Stimulated activated naive B cell treated with anti-CD40 and anti-IgM and Interleukin-4, amounts not matched to agents 10 μg/mL and 1 μg/mL and 100 μg/mL, for 72 hours (primary cell): Measurements from ENCODE around the gene KIAA1755.

Source experiments
- ATAC-seq, 2 donors: fragments of 150-1000 bp; cut with Tn5 transposase; replicated peaks; 2 replicates each; pipeline ENCODE4 v1.10.0; 2021; ENCODE audit warnings: moderate library complexity in 1 of 2
- DNase-seq: peaks from one replicate; pipeline ENCODE4 v3.0.0; 2021
- H3K27ac Mint-ChIP-seq: one replicate; pipeline ENCODE4 v1.8.0; 2022; ENCODE audit warnings: mild to moderate bottlenecking, mixed read lengths
- H3K27me3 Mint-ChIP-seq, 2 donors: one replicate each; pipeline ENCODE4 v1.8.0; 2022; ENCODE audit warnings: mixed read lengths in 2 of 2
- H3K36me3 Mint-ChIP-seq, 2 donors: one replicate each; pipeline ENCODE4 v1.8.0; 2022; ENCODE audit warnings: mixed read lengths in 2 of 2, mild to moderate bottlenecking in 1 of 2
- H3K4me1 Mint-ChIP-seq, 2 donors: one replicate each; pipeline ENCODE4 v1.8.0; 2022; ENCODE audit warnings: mixed read lengths in 2 of 2, mild to moderate bottlenecking in 1 of 2
- H3K4me3 Mint-ChIP-seq, 2 donors: one replicate each; pipeline ENCODE4 v1.8.0; 2022; ENCODE audit warnings: mild to moderate bottlenecking in 2 of 2, mixed read lengths in 2 of 2, moderate library complexity in 1 of 2
- H3K9me3 Mint-ChIP-seq, 2 donors: one replicate each; pipeline ENCODE4 v1.8.0; 2022; ENCODE audit warnings: mixed read lengths in 2 of 2, mild to moderate bottlenecking in 1 of 2

Gene KIAA1755

DNA sequence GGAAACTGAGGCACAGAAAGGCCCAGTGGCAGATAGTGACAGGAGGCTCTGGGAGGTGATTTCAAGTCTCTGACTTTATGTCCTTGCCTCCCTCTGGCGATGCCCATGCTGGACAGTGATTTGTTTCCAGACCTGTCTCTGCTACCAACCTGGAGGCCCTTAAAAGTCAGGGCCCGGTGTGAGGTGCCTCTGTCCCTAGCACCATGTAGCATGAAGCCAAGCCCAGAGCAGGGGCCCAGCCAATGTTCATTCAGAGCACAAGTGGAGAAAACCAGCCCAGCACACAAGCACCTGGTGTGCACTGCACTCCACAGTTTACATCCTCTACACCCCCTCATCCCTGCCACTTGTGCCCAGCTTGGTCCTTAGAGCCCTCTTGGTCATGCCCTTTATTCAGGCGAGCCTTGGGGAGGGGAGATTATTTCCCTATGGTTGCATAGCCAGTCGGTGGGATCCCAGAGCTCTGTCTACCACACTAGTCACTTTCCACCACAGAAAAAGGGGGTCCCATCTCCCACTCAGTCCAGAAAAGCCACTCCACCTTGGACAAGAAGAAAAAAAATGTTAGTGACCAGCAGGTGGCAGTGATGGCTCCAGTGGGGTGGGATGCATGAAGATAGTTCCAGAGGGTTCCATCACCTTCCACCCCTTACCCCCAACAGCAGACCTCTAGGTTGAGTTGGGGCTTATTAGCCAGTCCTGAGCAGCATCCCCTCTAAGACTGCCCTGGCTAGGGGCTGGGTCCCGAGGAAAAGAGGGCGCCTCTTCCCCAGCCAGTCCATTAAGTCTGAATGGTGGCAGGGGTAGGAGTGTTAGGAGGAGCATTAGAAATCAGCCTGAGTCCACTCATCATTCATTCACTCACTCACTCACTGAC is 30.9 kb downstream of the KIAA1755 start:
- DNase-seq (no peak), ATAC-seq (peak in 1 of 2 donors; percentile 36)
- H3K27ac Mint-ChIP-seq: no peak overlapping the region
- no peaks in the 10 kb centered on the region for H3K9me3 Mint-ChIP-seq
- no peak overlapping the region for H3K4me3 Mint-ChIP-seq
- H3K4me1 Mint-ChIP-seq: no peaks in the 10 kb centered on the region
- H3K36me3 Mint-ChIP-seq: no peaks in the 10 kb centered on the region
- peaks cover 12 to 32% of the 10 kb centered on the region in 2 donors for H3K27me3 Mint-ChIP-seq

DNA sequence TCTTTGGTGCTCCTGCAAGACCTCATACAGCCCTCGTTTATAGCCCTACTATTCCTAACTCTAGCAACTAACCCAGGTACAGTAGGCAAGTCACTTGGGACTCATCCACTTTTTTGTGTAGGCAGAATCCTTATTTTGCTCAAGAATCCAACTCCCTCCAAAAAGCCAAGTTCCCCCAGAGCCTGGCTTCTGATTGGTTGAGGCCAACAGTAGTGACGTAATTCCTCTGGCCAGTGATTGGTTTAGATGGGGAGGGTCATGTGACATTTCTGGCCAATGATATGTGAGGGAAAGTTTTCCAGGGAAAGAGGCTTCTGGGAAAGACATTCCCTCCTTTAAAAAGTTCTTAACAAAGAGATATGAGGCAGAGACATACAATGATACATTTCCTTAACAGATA is 32.1 kb downstream of the KIAA1755 start:
- DNase-seq: no peak
- Mint-ChIP-seq H3K27ac (no peak overlapping the region), H3K4me3 (no peak overlapping the region), H3K9me3 (no peaks in the 10 kb centered on the region), H3K36me3 (no peaks in the 10 kb centered on the region), H3K27me3 (peaks cover 19 to 32% of the 10 kb centered on the region in 2 donors), H3K4me1 (no peaks in the 10 kb centered on the region)
- no peak for ATAC-seq

DNA sequence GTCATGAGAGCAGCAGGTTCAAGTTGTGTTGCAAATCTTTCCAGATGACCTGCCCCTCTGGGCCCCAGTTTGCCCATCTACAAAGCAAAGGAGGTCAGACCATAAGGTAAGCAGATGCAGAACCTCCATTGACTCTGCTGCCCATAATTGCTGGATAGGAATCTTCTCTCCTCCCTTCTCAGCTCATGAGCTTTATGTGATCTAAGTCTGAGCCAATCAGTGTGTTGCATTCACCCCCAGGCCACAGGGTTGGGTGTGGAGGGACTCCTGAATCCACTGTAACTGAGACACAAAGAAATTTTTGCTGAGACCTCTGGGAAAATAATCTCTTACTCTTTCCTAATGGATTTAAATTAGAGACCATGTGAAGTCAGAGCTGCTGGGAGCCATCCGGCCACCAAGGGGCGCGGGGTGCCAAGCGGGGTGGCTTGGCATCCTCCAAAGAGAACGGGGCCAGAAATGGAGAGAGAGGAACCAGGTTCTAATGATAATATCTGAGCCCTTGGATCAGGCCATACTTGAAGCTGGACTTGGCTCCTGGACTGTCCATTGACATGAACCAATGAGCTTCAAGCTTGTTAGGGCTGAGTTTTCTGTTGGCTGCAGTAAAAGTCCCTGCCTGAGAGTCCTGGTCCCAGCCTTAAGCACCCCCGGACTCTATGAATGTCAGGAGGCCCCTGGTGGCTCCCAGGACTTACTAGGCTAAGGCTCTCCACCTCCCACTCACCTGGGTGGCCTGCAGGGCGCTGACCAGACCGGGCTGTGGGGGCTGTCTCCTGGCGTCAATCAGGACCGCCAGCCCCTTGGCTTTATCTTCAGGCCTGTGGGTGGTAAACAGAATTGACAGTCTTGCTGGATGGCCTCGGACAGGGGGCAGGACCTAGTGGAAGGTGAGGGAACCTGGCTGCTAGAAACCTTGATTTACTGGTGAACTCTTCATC is 32.8 kb downstream of the KIAA1755 start:
- H3K4me3 Mint-ChIP-seq: no peak overlapping the region
- no peaks in the 10 kb centered on the region for H3K9me3 Mint-ChIP-seq
- no peak for DNase-seq
- no peak overlapping the region for H3K27ac Mint-ChIP-seq
- H3K4me1 Mint-ChIP-seq: peaks cover 0 to 2% of the 10 kb centered on the region in 2 donors
- no peaks in the 10 kb centered on the region for H3K36me3 Mint-ChIP-seq
- no peak for ATAC-seq
- H3K27me3 Mint-ChIP-seq: peaks cover 27 to 33% of the 10 kb centered on the region in 2 donors

DNA sequence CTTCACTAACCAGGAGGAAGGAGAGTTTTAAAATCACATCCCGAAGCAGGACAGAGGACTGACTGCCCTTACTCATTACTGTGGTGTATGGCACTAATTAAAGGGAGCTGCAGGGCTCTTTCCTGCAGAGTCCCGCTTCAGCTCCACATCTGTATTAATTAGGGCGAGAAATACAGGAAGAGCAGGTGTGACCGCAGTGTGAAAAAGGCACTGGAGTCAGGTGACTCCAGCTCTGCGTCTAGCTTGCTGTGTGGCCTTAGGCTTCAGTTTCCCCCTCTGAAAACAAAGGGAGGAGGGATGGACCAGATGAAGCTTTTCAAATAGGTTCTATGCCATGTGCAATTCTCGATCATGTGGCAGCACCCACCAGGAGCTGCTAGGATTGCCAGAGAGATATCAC is 34.0 kb downstream of the KIAA1755 start:
- Mint-ChIP-seq H3K27ac (no peak overlapping the region), H3K27me3 (peaks cover 30 to 38% of the 10 kb centered on the region in 2 donors), H3K9me3 (no peaks in the 10 kb centered on the region), H3K4me1 (peaks cover 0 to 5% of the 10 kb centered on the region in 2 donors), H3K36me3 (no peaks in the 10 kb centered on the region), H3K4me3 (no peak overlapping the region)
- DNase-seq: no peak
- ATAC-seq: no peak

DNA sequence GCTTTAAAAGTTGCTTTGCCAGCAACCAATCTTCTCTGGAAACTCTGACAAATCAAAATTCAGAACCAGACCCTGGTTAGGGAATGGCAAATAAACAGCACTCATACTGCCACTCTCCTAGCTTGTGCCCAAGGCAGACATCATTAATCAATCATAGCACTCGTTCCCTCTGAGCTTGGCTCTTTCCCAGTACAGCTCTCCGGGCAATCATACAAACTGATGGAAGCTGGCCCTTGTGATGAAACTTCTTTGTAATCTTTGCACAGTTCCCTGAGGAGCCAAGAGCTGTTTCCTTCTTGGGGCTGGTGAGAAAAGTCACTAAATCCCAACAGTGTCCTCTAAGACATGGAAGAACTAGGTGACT is 34.7 kb downstream of the KIAA1755 start:
- Mint-ChIP-seq H3K4me1 (peaks cover 5 to 8% of the 10 kb centered on the region in 2 donors), H3K27ac (no peak overlapping the region), H3K4me3 (no peak overlapping the region), H3K9me3 (no peaks in the 10 kb centered on the region), H3K27me3 (peaks cover 29 to 40% of the 10 kb centered on the region in 2 donors), H3K36me3 (no peaks in the 10 kb centered on the region)
- DNase-seq (no peak), ATAC-seq (no peak)

DNA sequence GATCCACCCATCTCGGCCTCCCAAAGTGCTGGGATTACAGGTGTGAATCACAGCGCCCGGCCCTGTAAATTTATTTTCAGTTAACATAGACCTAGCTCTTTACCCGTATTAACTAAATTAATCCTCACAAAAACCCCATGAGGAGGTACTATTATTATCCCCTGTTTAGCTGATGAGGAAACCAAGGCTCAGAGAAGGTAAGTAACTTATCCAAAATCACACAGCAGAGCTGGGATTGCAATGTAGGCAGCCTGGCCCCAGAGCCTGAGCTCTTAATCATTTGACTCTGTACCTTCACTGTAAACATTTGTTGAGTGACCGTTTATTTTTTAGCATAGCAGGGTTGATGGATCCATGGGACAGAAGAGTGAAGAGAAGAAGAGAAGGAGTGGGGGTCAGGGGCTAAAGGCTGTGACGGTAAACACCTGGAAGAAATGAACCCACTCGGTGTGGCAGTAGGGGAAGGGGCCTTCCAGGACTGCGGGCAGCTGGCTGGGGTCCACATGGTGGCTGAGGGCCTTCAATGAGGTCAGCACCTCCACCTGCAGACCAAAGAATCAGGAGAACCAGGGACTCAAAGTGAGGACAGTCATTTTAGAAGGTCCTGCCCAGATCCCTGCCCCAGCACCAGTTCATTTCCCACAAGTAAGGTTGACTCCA is 35.2 kb downstream of the KIAA1755 start:
- peaks cover 26 to 40% of the 10 kb centered on the region in 2 donors for H3K27me3 Mint-ChIP-seq
- H3K4me1 Mint-ChIP-seq: peaks cover 8 to 10% of the 10 kb centered on the region in 2 donors
- DNase-seq: no peak
- H3K9me3 Mint-ChIP-seq: no peaks in the 10 kb centered on the region
- H3K27ac Mint-ChIP-seq: no peak overlapping the region
- no peaks in the 10 kb centered on the region for H3K36me3 Mint-ChIP-seq
- no peak overlapping the region for H3K4me3 Mint-ChIP-seq
- no peak for ATAC-seq

DNA sequence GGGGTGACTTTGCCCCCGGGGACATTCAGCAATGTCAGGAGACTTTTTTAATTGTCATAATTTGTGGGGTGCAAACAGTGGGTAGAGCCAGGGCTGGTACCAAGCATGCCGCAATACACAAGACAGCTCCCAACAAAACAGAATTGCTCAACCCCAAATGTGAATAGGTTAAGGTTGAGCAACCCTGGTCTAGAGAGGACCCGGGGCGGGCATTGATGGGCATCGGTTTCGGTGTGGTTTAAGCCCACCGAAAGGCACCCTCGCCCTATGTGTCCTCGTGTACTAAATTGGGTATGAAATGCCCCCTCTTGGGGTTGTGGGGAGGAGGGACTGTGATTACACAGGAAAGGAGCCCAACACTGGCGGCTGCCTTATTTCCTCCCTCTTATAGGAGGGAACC is 36.0 kb downstream of the KIAA1755 start:
- DNase-seq (no peak), ATAC-seq (no peak)
- H3K36me3 Mint-ChIP-seq: no peaks in the 10 kb centered on the region
- no peak overlapping the region for H3K27ac Mint-ChIP-seq
- H3K4me3 Mint-ChIP-seq: no peak overlapping the region
- H3K9me3 Mint-ChIP-seq: no peaks in the 10 kb centered on the region
- H3K27me3 Mint-ChIP-seq: peaks cover 26 to 34% of the 10 kb centered on the region in 2 donors
- peaks cover 8 to 11% of the 10 kb centered on the region in 2 donors for H3K4me1 Mint-ChIP-seq

DNA sequence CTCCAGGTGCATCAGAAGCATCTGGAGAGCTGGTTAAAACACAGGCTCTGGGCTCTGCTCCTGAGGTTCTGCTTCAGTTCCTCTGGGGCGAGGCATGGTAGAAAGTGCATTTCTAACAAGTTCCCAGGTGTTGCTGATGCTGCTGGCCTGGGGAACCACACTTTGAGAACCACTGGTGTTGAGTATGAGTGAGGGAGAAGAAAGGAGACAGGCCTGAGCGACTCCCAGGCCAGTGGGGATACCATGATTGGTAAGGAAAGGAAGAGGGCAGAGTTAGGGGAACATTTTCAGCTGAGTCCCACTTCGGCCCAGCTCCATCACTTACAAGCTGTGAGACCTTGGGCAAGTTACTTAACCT is 36.8 kb downstream of the KIAA1755 start:
- no peak overlapping the region for H3K4me3 Mint-ChIP-seq
- H3K4me1 Mint-ChIP-seq: peaks cover 8 to 11% of the 10 kb centered on the region in 2 donors
- no peaks in the 10 kb centered on the region for H3K9me3 Mint-ChIP-seq

DNA sequence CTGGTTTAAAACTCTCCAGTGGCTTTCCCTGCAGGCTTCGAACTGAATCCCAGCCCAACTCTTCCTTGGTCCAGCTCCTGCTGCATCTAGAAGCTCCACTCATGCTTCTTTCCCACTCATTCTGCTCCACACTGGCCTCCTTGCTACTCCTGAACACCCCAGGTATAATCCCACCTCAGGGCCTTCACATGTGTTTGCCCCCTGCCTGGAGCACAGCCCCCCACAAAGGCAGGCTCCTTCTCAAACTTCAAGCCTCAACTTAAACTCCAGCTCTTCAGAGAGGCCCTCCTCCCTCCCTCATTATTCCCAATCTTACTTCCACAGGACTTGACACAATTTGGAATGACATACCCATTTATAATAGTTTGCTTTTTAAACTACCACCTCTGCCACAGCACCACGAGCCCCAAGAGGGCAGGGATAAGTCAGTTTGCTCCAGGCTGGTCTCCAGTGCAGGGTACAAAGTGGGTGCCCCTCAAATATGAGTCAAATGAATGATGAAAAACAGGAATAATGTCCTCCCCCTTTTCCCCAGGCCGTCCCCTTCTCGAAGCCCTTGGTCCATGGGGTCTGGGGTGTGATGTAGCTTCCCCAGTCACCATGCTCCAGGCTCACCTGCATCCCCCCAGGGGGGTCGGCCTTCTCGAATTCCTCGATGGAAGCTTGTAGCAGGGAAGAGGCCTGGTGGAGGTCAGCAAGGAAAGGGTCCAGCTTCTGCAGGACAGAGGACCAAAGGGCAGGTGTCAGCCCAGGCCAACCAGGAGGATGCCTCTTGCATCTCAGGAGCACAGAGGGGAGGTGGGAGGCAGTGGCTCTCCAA is 37.4 kb downstream of the KIAA1755 start:
- Mint-ChIP-seq H3K4me1 (peaks cover 8 to 11% of the 10 kb centered on the region in 2 donors), H3K4me3 (no peak overlapping the region), H3K36me3 (no peaks in the 10 kb centered on the region), H3K27me3 (peaks cover 26% of the 10 kb centered on the region in 2 donors), H3K27ac (no peak overlapping the region), H3K9me3 (no peaks in the 10 kb centered on the region)
- DNase-seq: no peak
- no peak for ATAC-seq

More for the DNA sequence above, 36.8 kb downstream of the KIAA1755 start:
- no peaks in the 10 kb centered on the region for H3K36me3 Mint-ChIP-seq
- ATAC-seq: no peak
- H3K27ac Mint-ChIP-seq: no peak overlapping the region
- no peak for DNase-seq
- H3K27me3 Mint-ChIP-seq: peaks cover 26 to 28% of the 10 kb centered on the region in 2 donors

DNA sequence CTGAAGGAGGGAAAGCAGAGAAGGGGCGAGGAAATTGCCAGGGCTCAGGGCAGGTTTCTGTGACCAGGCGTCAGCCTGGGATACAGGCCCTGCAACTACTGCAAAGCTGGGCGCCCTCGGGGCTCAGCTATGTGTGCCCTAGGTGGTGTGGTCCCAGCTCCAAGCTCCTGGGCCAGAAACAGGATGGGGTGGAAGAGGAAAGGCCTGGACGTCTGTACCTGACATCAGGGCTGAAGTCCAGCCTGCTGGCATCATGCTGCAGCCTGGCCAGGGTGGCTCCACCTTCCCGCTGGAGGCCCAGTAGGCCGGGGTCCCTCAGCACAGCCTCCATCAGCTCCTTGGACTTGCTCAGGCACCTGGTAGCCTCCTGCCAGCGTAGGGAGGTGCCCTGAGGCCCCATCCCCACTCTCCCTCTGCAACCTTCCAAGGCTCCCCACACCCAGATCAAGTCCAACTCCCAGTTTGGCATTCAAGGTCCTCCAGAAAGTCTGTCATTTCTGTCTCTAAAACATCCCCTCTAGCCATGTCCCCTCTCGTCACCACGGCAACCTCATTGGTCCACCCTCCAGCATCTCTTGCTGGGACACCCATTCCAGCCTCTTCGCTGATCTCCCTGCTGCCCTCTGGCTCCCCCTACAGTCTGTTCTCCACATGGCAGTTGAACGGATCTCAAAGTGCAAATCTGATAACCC is 38.2 kb downstream of the KIAA1755 start:
- Mint-ChIP-seq H3K4me1 (peaks cover 8 to 11% of the 10 kb centered on the region in 2 donors), H3K4me3 (no peak overlapping the region), H3K9me3 (no peaks in the 10 kb centered on the region), H3K27ac (no peak overlapping the region), H3K36me3 (no peaks in the 10 kb centered on the region), H3K27me3 (peaks cover 21 to 26% of the 10 kb centered on the region in 2 donors)
- ATAC-seq (peak; percentile 59 to 66), DNase-seq (peak; percentile 45)

DNA sequence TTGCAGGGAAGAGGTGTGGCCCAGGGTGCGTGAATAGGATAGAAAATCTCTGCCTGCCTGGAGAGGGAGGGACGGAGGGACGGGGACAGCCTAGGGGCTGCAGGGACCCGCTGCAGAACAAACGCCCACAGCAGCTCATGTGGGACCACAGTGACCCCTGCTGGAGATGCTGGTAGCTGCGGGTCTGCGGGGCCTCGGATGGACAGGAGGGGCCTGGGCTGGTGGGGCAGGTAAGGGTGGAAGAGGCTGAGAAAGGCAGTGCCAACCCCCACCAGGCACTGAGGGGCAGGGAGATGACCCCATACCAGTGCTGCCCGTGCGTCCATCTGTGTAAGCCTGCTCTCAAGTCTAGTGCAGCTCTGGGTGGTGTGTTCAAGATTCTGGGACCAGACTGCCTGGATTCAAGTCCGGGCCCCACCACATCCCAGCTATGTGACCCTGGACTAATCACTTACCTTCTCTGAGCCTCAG is 39.4 kb downstream of the KIAA1755 start:
- peak; percentile 83 to 88 for ATAC-seq
- peaks cover 8 to 11% of the 10 kb centered on the region in 2 donors for H3K4me1 Mint-ChIP-seq
- DNase-seq: peak; percentile 67

DNA sequence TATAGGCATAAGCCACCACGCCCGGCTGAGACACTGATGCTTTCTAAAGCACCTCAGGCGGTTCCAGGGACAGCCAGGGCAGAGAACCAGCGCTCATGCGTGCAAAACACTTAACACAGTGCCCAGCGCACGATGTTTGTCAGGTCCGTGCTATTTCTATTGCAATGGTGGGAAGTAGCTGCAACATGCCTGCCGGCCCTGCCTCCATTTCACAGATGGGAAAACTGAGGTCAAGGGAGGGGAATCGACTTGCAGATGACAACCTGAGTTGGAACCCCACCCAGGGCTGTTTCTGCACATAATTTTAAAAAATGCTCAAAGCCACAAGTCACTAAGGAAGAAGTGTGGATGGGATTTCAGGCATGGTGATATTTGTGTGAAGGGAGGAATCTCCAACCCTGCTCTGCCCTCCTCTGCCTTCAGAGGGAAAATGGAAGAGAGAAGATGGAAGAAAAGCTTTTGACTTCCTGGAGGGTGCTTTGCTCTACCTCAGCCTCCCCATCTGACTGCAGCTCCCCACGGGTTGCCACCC is 39.9 kb downstream of the KIAA1755 start:
- Mint-ChIP-seq H3K4me1 (peaks cover 8 to 11% of the 10 kb centered on the region in 2 donors), H3K9me3 (no peaks in the 10 kb centered on the region), H3K4me3 (peak overlapping the region in 1 of 2 donors; percentile 46), H3K36me3 (no peaks in the 10 kb centered on the region), H3K27me3 (peaks cover 16 to 23% of the 10 kb centered on the region in 2 donors), H3K27ac (no peak overlapping the region)
- no peak for DNase-seq
- no peak for ATAC-seq

More for the DNA sequence above, 39.4 kb downstream of the KIAA1755 start:
- no peaks in the 10 kb centered on the region for H3K36me3 Mint-ChIP-seq
- H3K27ac Mint-ChIP-seq: no peak overlapping the region
- peaks cover 17 to 23% of the 10 kb centered on the region in 2 donors for H3K27me3 Mint-ChIP-seq
- H3K9me3 Mint-ChIP-seq: no peaks in the 10 kb centered on the region
- H3K4me3 Mint-ChIP-seq: peak overlapping the region in 1 of 2 donors; percentile 46
